WTC11 (cell line): ENCODE data around the gene DESI1. TPM values are rescaled to one million over a fixed set of nuclear protein-coding genes. Genes with fewer than 3 reads are reported as not detected.

ENCODE experiments used
- ATAC-seq: fragments of 200-7000 bp; cut with Tn5 transposase; 2 replicates; pipeline ENCODE4 v1.10.0; 2021; ENCODE audit warnings: mild to moderate bottlenecking, moderate library complexity
- CTCF ChIA-PET: fragments of 300-600 bp; sonication (Branson Sonifier 250); formaldehyde crosslinking; loops from one replicate; lab custom pipeline; 2021; ENCODE audit warnings: antibody characterized with exemption; lab: Charles Lee
- POLR2A ChIA-PET: fragments of 350-600 bp; sonication (Branson Sonifier 250); formaldehyde crosslinking; loops from one replicate; lab custom pipeline; 2021; ENCODE audit warnings: antibody characterized with exemption; lab: Charles Lee
- DNase-seq: peaks from one replicate; pipeline ENCODE4 v3.0.0; 2021; ENCODE audit warnings: low spot score
- H3K27ac Mint-ChIP-seq: 2 replicates; pipeline ENCODE4 v1.8.0; 2021; ENCODE audit warnings: mixed read lengths
- H3K27me3 Mint-ChIP-seq: 2 replicates; pipeline ENCODE4 v1.8.0; 2021; ENCODE audit warnings: low read depth, mild to moderate bottlenecking, moderate library complexity, mixed read lengths
- H3K36me3 Mint-ChIP-seq: 2 replicates; pipeline ENCODE4 v1.8.0; 2021; ENCODE audit warnings: mixed read lengths
- H3K4me1 Mint-ChIP-seq: 2 replicates; pipeline ENCODE4 v1.8.0; 2022; ENCODE audit warnings: mixed read lengths
- H3K4me3 Mint-ChIP-seq: 2 replicates; pipeline ENCODE4 v1.8.0; 2021; ENCODE audit warnings: mild to moderate bottlenecking, moderate library complexity, mixed read lengths
- H3K9me3 Mint-ChIP-seq: 2 replicates; pipeline ENCODE4 v1.8.0; 2021; ENCODE audit warnings: mixed read lengths
- ATF6 ChIP-seq: sonication (generic); formaldehyde crosslinking; IDR thresholded peaks from 2 replicates; pipeline ENCODE4 v1.8.1; 2023; ENCODE audit warnings: mild to moderate bottlenecking, missing genetic modification reagents
- ERG ChIP-seq: fragments of 250-450 bp; sonication (Bioruptor Pico); IDR thresholded peaks from 2 replicates; pipeline ENCODE4 v1.8.0; 2021; ENCODE audit warnings: mild to moderate bottlenecking
- FOXJ3 ChIP-seq: sonication (generic); formaldehyde crosslinking; IDR thresholded peaks from 2 replicates; pipeline ENCODE4 v1.9.0; 2021; ENCODE audit warnings: missing genetic modification reagents, mild to moderate bottlenecking, borderline replicate concordance
- HMGA2 ChIP-seq: fragments of 250-450 bp; sonication (Bioruptor Pico); IDR thresholded peaks from 2 replicates; pipeline ENCODE4 v1.4.0; 2021; ENCODE audit warnings: mild to moderate bottlenecking, moderate library complexity
- JAZF1 ChIP-seq: fragments of 250-450 bp; sonication (Bioruptor Pico); IDR thresholded peaks from 2 replicates; pipeline ENCODE4 v1.9.0; 2021; ENCODE audit warnings: moderate library complexity, mild to moderate bottlenecking, inconsistent platforms
- NR3C1 ChIP-seq: sonication (generic); formaldehyde crosslinking; conservative IDR thresholded peaks from 2 replicates; pipeline ENCODE4 v1.8.1; 2023; ENCODE audit warnings: low read depth, mild to moderate bottlenecking, missing genetic modification reagents
- PRDM15 ChIP-seq: sonication (generic); formaldehyde crosslinking; IDR thresholded peaks from 2 replicates; pipeline ENCODE4 v1.8.0; 2022; ENCODE audit warnings: missing genetic modification reagents
- TCF7 ChIP-seq: sonication (generic); formaldehyde crosslinking; IDR thresholded peaks from 2 replicates; pipeline ENCODE4 v1.8.0; 2022; ENCODE audit warnings: mild to moderate bottlenecking, low read depth, missing genetic modification reagents, moderate library complexity
- TEAD4 ChIP-seq: sonication (generic); formaldehyde crosslinking; IDR thresholded peaks from 2 replicates; pipeline ENCODE4 v1.8.0; 2022; ENCODE audit warnings: mild to moderate bottlenecking, missing genetic modification reagents
- USF2 ChIP-seq: sonication (generic); formaldehyde crosslinking; IDR thresholded peaks from 2 replicates; pipeline ENCODE4 v1.8.1; 2023; ENCODE audit warnings: mild to moderate bottlenecking, missing genetic modification reagents, moderate library complexity
- ZNF121 ChIP-seq: sonication (generic); formaldehyde crosslinking; IDR thresholded peaks from 2 replicates; pipeline ENCODE4 v1.8.0; 2023; ENCODE audit warnings: missing genetic modification reagents
- ZNF219 ChIP-seq: sonication (generic); formaldehyde crosslinking; IDR thresholded peaks from 2 replicates; pipeline ENCODE4 v1.8.0; 2023; ENCODE audit warnings: missing genetic modification reagents, mild to moderate bottlenecking, borderline replicate concordance
- ZNF416 ChIP-seq: fragments of 250-450 bp; sonication (Bioruptor Pico); IDR thresholded peaks from 2 replicates; pipeline ENCODE4 v1.9.0; 2021; ENCODE audit warnings: mild to moderate bottlenecking, inconsistent platforms
- ZNF425 ChIP-seq: fragments of 250-450 bp; sonication (Bioruptor Pico); conservative IDR thresholded peaks from 2 replicates; pipeline ENCODE4 v1.9.0; 2021; ENCODE audit warnings: mild to moderate bottlenecking
- ZNF671 ChIP-seq: fragments of 250-450 bp; sonication (Bioruptor Pico); IDR thresholded peaks from 2 replicates; pipeline ENCODE4 v1.8.0; 2021; ENCODE audit warnings: mild to moderate bottlenecking
- total RNA-seq: library from RNA; stranded (reverse); gene quantifications from 3 replicates; pipeline ENCODE4 v1.2.3, GENCODE V29; 2021
- TF ChIP-seq, protein P1 (sequence below): sonication (generic); formaldehyde crosslinking; IDR thresholded peaks from 2 replicates; pipeline ENCODE4 v1.8.0; 2023; ENCODE audit warnings: missing genetic modification reagents, mild to moderate bottlenecking, borderline replicate concordance
- TF ChIP-seq, protein P2 (sequence below): sonication (generic); formaldehyde crosslinking; IDR thresholded peaks from 2 replicates; pipeline ENCODE4 v1.8.1; 2022; ENCODE audit warnings: low read depth, mild to moderate bottlenecking, moderate library complexity, missing genetic modification reagents, borderline replicate concordance
- TF ChIP-seq, protein P3 (sequence below): fragments of 250-450 bp; sonication (Bioruptor Pico); IDR thresholded peaks from 2 replicates; pipeline ENCODE4 v2.1.2; 2022; ENCODE audit warnings: mild to moderate bottlenecking, moderate library complexity

The DESI1 gene
- total RNA-seq, 1 experiment from 2014 or later: 32.2 TPM

GRCh38 chr22:41660416-41660815 lies 39.6 kb upstream of the DESI1 start:
- ATAC-seq (no peak), DNase-seq (no peak)
- ChIA-PET CTCF (no interaction called here), POLR2A (interaction anchor here (0.5 kb wide), 1 partner anchor 363 kb away, joined by 3 read pairs; no protein-coding TSS in a partner anchor)
- no peaks in the 10 kb centered on the region for H3K27me3 Mint-ChIP-seq
- no peak overlapping the region for H3K4me3 Mint-ChIP-seq
- no peaks in the 10 kb centered on the region for H3K4me1 Mint-ChIP-seq
- no peak for TF ChIP-seq TEAD4 (CRISPR knock-in tag)
- no peak for TF ChIP-seq NR3C1
- no peak for TF ChIP-seq TCF7 (CRISPR knock-in tag)
- TF ChIP-seq ZNF425 (CRISPR knock-in tag): no peak
- no peak for TF ChIP-seq USF2 (CRISPR knock-in tag)
- no peak for TF ChIP-seq ZNF121 (CRISPR knock-in tag)
- TF ChIP-seq ATF6 (CRISPR knock-in tag): no peak
- TF ChIP-seq ERG (CRISPR knock-in tag): no peak
- no peak for TF ChIP-seq HMGA2 (CRISPR knock-in tag)
- TF ChIP-seq FOXJ3 (CRISPR knock-in tag): no peak
- no peak for TF ChIP-seq ZNF671
- TF ChIP-seq ZNF416: no peak
- no peak for TF ChIP-seq PRDM15 (CRISPR knock-in tag)
- TF ChIP-seq JAZF1: no peak
- TF ChIP-seq, protein P1, sequence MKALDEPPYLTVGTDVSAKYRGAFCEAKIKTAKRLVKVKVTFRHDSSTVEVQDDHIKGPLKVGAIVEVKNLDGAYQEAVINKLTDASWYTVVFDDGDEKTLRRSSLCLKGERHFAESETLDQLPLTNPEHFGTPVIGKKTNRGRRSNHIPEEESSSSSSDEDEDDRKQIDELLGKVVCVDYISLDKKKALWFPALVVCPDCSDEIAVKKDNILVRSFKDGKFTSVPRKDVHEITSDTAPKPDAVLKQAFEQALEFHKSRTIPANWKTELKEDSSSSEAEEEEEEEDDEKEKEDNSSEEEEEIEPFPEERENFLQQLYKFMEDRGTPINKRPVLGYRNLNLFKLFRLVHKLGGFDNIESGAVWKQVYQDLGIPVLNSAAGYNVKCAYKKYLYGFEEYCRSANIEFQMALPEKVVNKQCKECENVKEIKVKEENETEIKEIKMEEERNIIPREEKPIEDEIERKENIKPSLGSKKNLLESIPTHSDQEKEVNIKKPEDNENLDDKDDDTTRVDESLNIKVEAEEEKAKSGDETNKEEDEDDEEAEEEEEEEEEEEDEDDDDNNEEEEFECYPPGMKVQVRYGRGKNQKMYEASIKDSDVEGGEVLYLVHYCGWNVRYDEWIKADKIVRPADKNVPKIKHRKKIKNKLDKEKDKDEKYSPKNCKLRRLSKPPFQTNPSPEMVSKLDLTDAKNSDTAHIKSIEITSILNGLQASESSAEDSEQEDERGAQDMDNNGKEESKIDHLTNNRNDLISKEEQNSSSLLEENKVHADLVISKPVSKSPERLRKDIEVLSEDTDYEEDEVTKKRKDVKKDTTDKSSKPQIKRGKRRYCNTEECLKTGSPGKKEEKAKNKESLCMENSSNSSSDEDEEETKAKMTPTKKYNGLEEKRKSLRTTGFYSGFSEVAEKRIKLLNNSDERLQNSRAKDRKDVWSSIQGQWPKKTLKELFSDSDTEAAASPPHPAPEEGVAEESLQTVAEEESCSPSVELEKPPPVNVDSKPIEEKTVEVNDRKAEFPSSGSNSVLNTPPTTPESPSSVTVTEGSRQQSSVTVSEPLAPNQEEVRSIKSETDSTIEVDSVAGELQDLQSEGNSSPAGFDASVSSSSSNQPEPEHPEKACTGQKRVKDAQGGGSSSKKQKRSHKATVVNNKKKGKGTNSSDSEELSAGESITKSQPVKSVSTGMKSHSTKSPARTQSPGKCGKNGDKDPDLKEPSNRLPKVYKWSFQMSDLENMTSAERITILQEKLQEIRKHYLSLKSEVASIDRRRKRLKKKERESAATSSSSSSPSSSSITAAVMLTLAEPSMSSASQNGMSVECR (CRISPR knock-in tag): no peak
- TF ChIP-seq, protein P2, sequence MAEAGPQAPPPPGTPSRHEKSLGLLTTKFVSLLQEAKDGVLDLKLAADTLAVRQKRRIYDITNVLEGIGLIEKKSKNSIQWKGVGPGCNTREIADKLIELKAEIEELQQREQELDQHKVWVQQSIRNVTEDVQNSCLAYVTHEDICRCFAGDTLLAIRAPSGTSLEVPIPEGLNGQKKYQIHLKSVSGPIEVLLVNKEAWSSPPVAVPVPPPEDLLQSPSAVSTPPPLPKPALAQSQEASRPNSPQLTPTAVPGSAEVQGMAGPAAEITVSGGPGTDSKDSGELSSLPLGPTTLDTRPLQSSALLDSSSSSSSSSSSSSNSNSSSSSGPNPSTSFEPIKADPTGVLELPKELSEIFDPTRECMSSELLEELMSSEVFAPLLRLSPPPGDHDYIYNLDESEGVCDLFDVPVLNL: no peak
- TF ChIP-seq ZNF219 (CRISPR knock-in tag): no peak
- TF ChIP-seq, protein P3, sequence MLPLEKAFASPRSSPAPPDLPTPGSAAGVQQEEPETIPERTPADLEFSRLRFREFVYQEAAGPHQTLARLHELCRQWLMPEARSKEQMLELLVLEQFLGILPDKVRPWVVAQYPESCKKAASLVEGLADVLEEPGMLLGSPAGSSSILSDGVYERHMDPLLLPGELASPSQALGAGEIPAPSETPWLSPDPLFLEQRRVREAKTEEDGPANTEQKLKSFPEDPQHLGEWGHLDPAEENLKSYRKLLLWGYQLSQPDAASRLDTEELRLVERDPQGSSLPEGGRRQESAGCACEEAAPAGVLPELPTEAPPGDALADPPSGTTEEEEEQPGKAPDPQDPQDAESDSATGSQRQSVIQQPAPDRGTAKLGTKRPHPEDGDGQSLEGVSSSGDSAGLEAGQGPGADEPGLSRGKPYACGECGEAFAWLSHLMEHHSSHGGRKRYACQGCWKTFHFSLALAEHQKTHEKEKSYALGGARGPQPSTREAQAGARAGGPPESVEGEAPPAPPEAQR: no peak
- H3K9me3 Mint-ChIP-seq: no peaks in the 10 kb centered on the region
- no peak overlapping the region for H3K27ac Mint-ChIP-seq
- H3K36me3 Mint-ChIP-seq: peaks cover 59% of the 10 kb centered on the region
